GM10248 (cell line): ENCODE measurements around the gene UBTF.

Experiments used
- CTCF ChIA-PET: fragments of 300-600 bp; sonication (Branson Sonifier 250); formaldehyde crosslinking; extraction: SDS; loops from one replicate; lab custom pipeline; 2021; ENCODE audit warnings: antibody characterized with exemption; lab: Yijun Ruan, JAX
- POLR2A ChIA-PET: fragments of 350-650 bp; sonication (Branson Sonifier 250); formaldehyde crosslinking; extraction: SDS; loops from one replicate; lab custom pipeline; 2020; ENCODE audit warnings: antibody characterized with exemption; lab: Yijun Ruan, JAX
- DNase-seq: peaks from one replicate; pipeline ENCODE4 v3.0.0; 2012; ENCODE audit errors: extremely low spot score
- TF ChIP-seq, protein P1 (sequence below): IDR thresholded peaks from 2 replicates; pipeline ENCODE4 v1.5.1; 2012; ENCODE audit warnings: mild to moderate bottlenecking, low read depth; ENCODE audit errors: extremely low read depth, missing control alignments, control extremely low read depth

The UBTF gene

DNA sequence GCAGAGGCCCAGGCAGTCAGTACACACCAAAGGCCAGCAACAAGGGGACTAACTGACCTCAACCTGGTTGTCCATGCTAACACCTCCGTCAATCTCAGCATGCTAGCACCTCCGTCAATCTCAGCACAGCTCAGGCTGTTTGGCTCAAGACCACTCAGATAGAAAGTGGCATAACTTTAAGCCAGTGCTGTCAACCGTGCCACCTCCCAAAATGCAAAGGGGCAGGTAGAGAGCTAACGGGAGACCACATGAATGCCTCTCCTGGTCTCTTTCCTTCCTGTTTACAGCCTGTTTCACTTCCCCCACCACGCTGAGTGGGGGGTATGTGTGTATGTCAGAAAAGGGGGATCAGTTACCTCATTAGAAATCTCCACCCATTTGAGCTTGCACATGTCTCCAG is 3.3 kb downstream of the UBTF start:
- POLR2A ChIA-PET: interaction anchor here (1.0 kb wide), 1 partner anchor 17 kb away, joined by 4 read pairs; no protein-coding TSS in a partner anchor
- TF ChIP-seq, protein P1, sequence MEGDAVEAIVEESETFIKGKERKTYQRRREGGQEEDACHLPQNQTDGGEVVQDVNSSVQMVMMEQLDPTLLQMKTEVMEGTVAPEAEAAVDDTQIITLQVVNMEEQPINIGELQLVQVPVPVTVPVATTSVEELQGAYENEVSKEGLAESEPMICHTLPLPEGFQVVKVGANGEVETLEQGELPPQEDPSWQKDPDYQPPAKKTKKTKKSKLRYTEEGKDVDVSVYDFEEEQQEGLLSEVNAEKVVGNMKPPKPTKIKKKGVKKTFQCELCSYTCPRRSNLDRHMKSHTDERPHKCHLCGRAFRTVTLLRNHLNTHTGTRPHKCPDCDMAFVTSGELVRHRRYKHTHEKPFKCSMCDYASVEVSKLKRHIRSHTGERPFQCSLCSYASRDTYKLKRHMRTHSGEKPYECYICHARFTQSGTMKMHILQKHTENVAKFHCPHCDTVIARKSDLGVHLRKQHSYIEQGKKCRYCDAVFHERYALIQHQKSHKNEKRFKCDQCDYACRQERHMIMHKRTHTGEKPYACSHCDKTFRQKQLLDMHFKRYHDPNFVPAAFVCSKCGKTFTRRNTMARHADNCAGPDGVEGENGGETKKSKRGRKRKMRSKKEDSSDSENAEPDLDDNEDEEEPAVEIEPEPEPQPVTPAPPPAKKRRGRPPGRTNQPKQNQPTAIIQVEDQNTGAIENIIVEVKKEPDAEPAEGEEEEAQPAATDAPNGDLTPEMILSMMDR: no peak

GRCh38 chr17:44214896-44215295 is 4.6 kb downstream of the UBTF start:
- no peak for DNase-seq
- ChIA-PET POLR2A (no interaction called here), CTCF (interaction anchor here (0.9 to 15.0 kb wide), 7 partner anchors 9 to 146 kb away, joined by 3 to 234 read pairs (median 5); no protein-coding TSS in a partner anchor)
- TF ChIP-seq, protein P1: no peak

More for the DNA sequence above, 3.3 kb downstream of the UBTF start:
- CTCF ChIA-PET: interaction anchor here (1.0 to 15.0 kb wide), 9 partner anchors 10 to 306 kb away, joined by 3 to 234 read pairs (median 4); partner anchors contain the start of gene GRN
- no peak for DNase-seq

- DNase-seq: no peak
- TF ChIP-seq, protein P1: no peak
- POLR2A ChIA-PET: interaction anchor here (0.9 kb wide), 1 partner anchor 131 kb away, joined by 3 read pairs; the partner anchor contains the start of gene GRN
- CTCF ChIA-PET: interaction anchor here (0.9 to 15.0 kb wide), 8 partner anchors 8 to 147 kb away, joined by 3 to 234 read pairs (median 4); no protein-coding TSS in a partner anchor
Observed at GRCh38 chr17:44214230-44214494, 5.3 kb downstream of the UBTF start.

GRCh38 chr17:44213403-44214229 is 5.9 kb downstream of the UBTF start:
- DNase-seq: no peak

DNA sequence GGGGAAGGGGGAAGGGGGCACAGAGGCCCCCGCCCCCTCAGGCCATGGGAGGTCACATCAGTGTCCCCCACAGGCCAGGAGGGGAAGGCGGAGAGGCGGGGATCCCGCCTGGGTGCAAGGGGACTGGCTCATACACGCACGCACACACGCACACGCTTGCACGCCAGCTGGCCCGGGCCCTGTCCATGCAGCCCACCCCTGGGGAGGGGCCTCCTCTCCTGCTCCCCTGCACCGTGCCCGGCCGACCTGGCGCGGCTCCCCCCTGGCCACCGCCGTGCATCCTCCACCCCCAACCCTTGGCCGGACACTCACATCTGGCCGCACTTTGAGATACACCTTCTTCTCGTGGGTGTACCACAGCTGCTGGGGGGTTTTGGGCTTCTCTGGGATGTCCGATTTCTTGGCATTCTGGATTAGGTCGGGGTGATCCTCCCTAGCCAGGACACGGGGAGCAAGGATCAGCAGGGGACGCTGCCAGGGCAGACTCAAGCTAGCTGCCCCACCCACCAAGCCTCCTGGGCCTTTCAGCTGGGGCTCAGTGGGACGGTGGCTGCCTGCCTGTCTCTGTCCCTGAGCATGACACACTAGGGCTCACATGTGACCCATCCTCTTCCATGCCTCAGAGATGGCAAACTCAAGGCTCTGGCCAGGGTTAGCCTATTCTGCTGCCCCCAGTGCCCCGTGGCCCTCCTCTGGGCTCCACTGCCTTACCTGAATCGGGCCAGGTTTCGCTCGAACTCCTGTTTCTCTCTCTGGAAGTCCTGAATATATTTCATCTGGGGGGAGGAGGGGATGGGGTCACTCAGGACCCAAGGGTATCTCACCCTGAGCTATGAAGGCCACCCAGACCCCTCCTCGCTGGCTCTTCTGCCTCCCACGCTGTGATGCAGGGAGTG is 6.7 kb downstream of the UBTF start:
- CTCF ChIA-PET: interaction anchor here (0.7 to 15.0 kb wide), 10 partner anchors 7 to 143 kb away, joined by 3 to 234 read pairs (median 40); partner anchors contain the start of genes ATXN7L3, GRN and UBTF
- DNase-seq: no peak
- POLR2A ChIA-PET: no interaction called here
- TF ChIP-seq, protein P1: no peak

More at GRCh38 chr17:44213403-44214229, 5.9 kb downstream of the UBTF start:
- ChIA-PET POLR2A (interaction anchor here (0.9 kb wide), 1 partner anchor 132 kb away, joined by 3 read pairs; the partner anchor contains the start of gene GRN), CTCF (interaction anchor here (0.7 to 15.0 kb wide), 9 partner anchors 11 to 148 kb away, joined by 3 to 234 read pairs (median 3); partner anchors contain the start of gene GRN)
- TF ChIP-seq, protein P1: no peak
